Stimulated activated effector memory CD8-positive, alpha-beta T cell treated with anti-CD3 and anti-CD28 coated beads, Interleukin-12 subunit alpha, Interleukin-12 subunit beta, amount 100 ng/mL, for 72 hours (primary cell): Measurements from ENCODE around the gene TXLNG.
"Not testable (repeated sequence)": the region's sequence is repeated elsewhere in the genome, so short reads cannot be mapped to it uniquely, and the experiment has no call there.

Source experiments
- ATAC-seq: fragments of 150-1000 bp; cut with Tn5 transposase; 2 replicates; pipeline ENCODE4 v1.10.0; 2021
- DNase-seq, 2 donors: peaks; one replicate each; pipeline ENCODE4 v3.0.0; 2021 to 2022; ENCODE audit warnings: low spot score in 2 of 2
- H3K27ac Mint-ChIP-seq: one replicate; pipeline ENCODE4 v1.8.0; 2022; ENCODE audit warnings: mild to moderate bottlenecking, mixed read lengths
- H3K36me3 Mint-ChIP-seq: one replicate; pipeline ENCODE4 v1.8.0; 2022; ENCODE audit warnings: mild to moderate bottlenecking, mixed read lengths
- H3K4me1 Mint-ChIP-seq: one replicate; pipeline ENCODE4 v1.8.0; 2022; ENCODE audit warnings: mixed read lengths
- H3K4me3 Mint-ChIP-seq: one replicate; pipeline ENCODE4 v1.8.0; 2022; ENCODE audit warnings: mild to moderate bottlenecking, mixed read lengths
- H3K9me3 Mint-ChIP-seq: one replicate; pipeline ENCODE4 v1.8.0; 2022; ENCODE audit warnings: mixed read lengths

TXLNG gene

GRCh38 chrX:16772460-16772859, 13.8 kb upstream of the TXLNG start:
- no peaks in the 10 kb centered on the region for H3K9me3 Mint-ChIP-seq
- no peaks in the 10 kb centered on the region for H3K36me3 Mint-ChIP-seq

GRCh38 chrX:16774746-16775145, 11.5 kb upstream of the TXLNG start:
- no peaks in the 10 kb centered on the region for H3K4me1 Mint-ChIP-seq
- no peaks in the 10 kb centered on the region for H3K36me3 Mint-ChIP-seq
- H3K27ac Mint-ChIP-seq = no peak overlapping the region
- H3K9me3 Mint-ChIP-seq = no peaks in the 10 kb centered on the region
- no peak overlapping the region for H3K4me3 Mint-ChIP-seq
- DNase-seq (no peak), ATAC-seq (no peak)

More at GRCh38 chrX:16772460-16772859, 13.8 kb upstream of the TXLNG start:
- no peak for DNase-seq
- no peak overlapping the region for H3K4me3 Mint-ChIP-seq
- no peak for ATAC-seq
- no peak overlapping the region for H3K27ac Mint-ChIP-seq
- no peaks in the 10 kb centered on the region for H3K4me1 Mint-ChIP-seq

- H3K36me3 Mint-ChIP-seq = no peaks in the 10 kb centered on the region
- ATAC-seq (no peak), DNase-seq (no peak)
- H3K4me1 Mint-ChIP-seq = no peaks in the 10 kb centered on the region
- no peak overlapping the region for H3K4me3 Mint-ChIP-seq
- H3K9me3 Mint-ChIP-seq = no peaks in the 10 kb centered on the region
- no peak overlapping the region for H3K27ac Mint-ChIP-seq
These were observed 7.7 kb upstream of the TXLNG start for GRCh38 chrX:16778545-16778944.

GRCh38 chrX:16778993-16779392, 7.3 kb upstream of the TXLNG start:
- Mint-ChIP-seq H3K27ac (no peak overlapping the region), H3K4me1 (no peaks in the 10 kb centered on the region), H3K9me3 (no peaks in the 10 kb centered on the region), H3K4me3 (no peak overlapping the region), H3K36me3 (no peaks in the 10 kb centered on the region)
- DNase-seq (no peak), ATAC-seq (no peak)

- H3K4me1 Mint-ChIP-seq, H3K36me3 Mint-ChIP-seq, ATAC-seq, H3K9me3 Mint-ChIP-seq, H3K27ac Mint-ChIP-seq, DNase-seq, H3K4me3 Mint-ChIP-seq: not testable (repeated sequence)
These were observed 6.5 kb upstream of the TXLNG start for GRCh38 chrX:16779815-16780214.

- H3K27ac Mint-ChIP-seq = no peak overlapping the region
- no peaks in the 10 kb centered on the region for H3K4me1 Mint-ChIP-seq
- ATAC-seq = no peak
These were observed 2.8 kb upstream of the TXLNG start for GRCh38 chrX:16783452-16783851.

GRCh38 chrX:16784440-16784839, 1.8 kb upstream of the TXLNG start:
- H3K36me3 Mint-ChIP-seq = peaks cover 13% of the 10 kb centered on the region

More at GRCh38 chrX:16783452-16783851, 2.8 kb upstream of the TXLNG start:
- DNase-seq = no peak
- H3K36me3 Mint-ChIP-seq = peaks cover 13% of the 10 kb centered on the region
- H3K9me3 Mint-ChIP-seq = no peaks in the 10 kb centered on the region
- H3K4me3 Mint-ChIP-seq = no peak overlapping the region

GRCh38 chrX:16785247-16786138, 773 bp upstream of the TXLNG start:
- DNase-seq = peak in 1 of 2 donors; percentile 2
- H3K9me3 Mint-ChIP-seq = no peaks in the 10 kb centered on the region
- peak overlapping the region; percentile 91 for H3K4me3 Mint-ChIP-seq
- H3K4me1 Mint-ChIP-seq = no peaks in the 10 kb centered on the region
- peak overlapping the region; percentile 94 for H3K27ac Mint-ChIP-seq
- peaks cover 23% of the 10 kb centered on the region for H3K36me3 Mint-ChIP-seq
- no peak for ATAC-seq

More at GRCh38 chrX:16784440-16784839, 1.8 kb upstream of the TXLNG start:
- not testable (repeated sequence) for H3K27ac Mint-ChIP-seq, H3K4me3 Mint-ChIP-seq, ATAC-seq, H3K9me3 Mint-ChIP-seq, DNase-seq, H3K4me1 Mint-ChIP-seq

GRCh38 chrX:16786791-16787735, 797 bp downstream of the TXLNG start:
- Mint-ChIP-seq H3K4me1 (no peaks in the 10 kb centered on the region), H3K9me3 (no peaks in the 10 kb centered on the region), H3K27ac (peak overlapping the region; percentile 94), H3K36me3 (peaks cover 38% of the 10 kb centered on the region), H3K4me3 (peak overlapping the region; percentile 91)
- peak; percentile 46 for ATAC-seq
- DNase-seq = peak; percentile 6 to 55

- ATAC-seq (no peak), DNase-seq (no peak)
- H3K27ac Mint-ChIP-seq = no peak overlapping the region
- no peak overlapping the region for H3K4me3 Mint-ChIP-seq
- H3K4me1 Mint-ChIP-seq = no peaks in the 10 kb centered on the region
- H3K9me3 Mint-ChIP-seq = no peaks in the 10 kb centered on the region
- H3K36me3 Mint-ChIP-seq = peaks cover 44% of the 10 kb centered on the region
These were observed 2.2 kb downstream of the TXLNG start for GRCh38 chrX:16788477-16788876.

- no peak for DNase-seq
- Mint-ChIP-seq H3K4me1 (no peaks in the 10 kb centered on the region), H3K4me3 (no peak overlapping the region), H3K36me3 (peaks cover 58% of the 10 kb centered on the region), H3K9me3 (no peaks in the 10 kb centered on the region), H3K27ac (no peak overlapping the region)
- ATAC-seq = no peak
These were observed 10.0 kb downstream of the TXLNG start for GRCh38 chrX:16796298-16796697.

GRCh38 chrX:16797358-16797757, 11.1 kb downstream of the TXLNG start:
- Mint-ChIP-seq H3K27ac (no peak overlapping the region), H3K36me3 (peaks cover 53% of the 10 kb centered on the region), H3K9me3 (no peaks in the 10 kb centered on the region), H3K4me1 (no peaks in the 10 kb centered on the region), H3K4me3 (no peak overlapping the region)
- ATAC-seq (no peak), DNase-seq (no peak)

- DNase-seq = no peak
These were observed 11.6 kb downstream of the TXLNG start for GRCh38 chrX:16797841-16798240.

GRCh38 chrX:16804923-16805464, 18.7 kb downstream of the TXLNG start:
- Mint-ChIP-seq H3K9me3 (no peaks in the 10 kb centered on the region), H3K36me3 (peaks cover 17% of the 10 kb centered on the region), H3K4me1 (peaks cover 7% of the 10 kb centered on the region), H3K4me3 (no peak overlapping the region), H3K27ac (no peak overlapping the region)
- ATAC-seq = no peak
- DNase-seq = no peak

More at GRCh38 chrX:16797841-16798240, 11.6 kb downstream of the TXLNG start:
- H3K9me3 Mint-ChIP-seq = no peaks in the 10 kb centered on the region
- H3K4me1 Mint-ChIP-seq = no peaks in the 10 kb centered on the region
- H3K36me3 Mint-ChIP-seq = peaks cover 58% of the 10 kb centered on the region
- ATAC-seq = no peak
- H3K4me3 Mint-ChIP-seq = no peak overlapping the region
- no peak overlapping the region for H3K27ac Mint-ChIP-seq

GRCh38 chrX:16807548-16807947, 21.3 kb downstream of the TXLNG start:
- Mint-ChIP-seq H3K36me3 (peaks cover 30% of the 10 kb centered on the region), H3K9me3 (no peaks in the 10 kb centered on the region), H3K27ac (no peak overlapping the region), H3K4me1 (peaks cover 12% of the 10 kb centered on the region), H3K4me3 (no peak overlapping the region)
- no peak for ATAC-seq
- no peak for DNase-seq
